Activated CD4-positive, CD25-positive, alpha-beta regulatory T cell treated with anti-CD3 and anti-CD28 coated beads, Interleukin-2, amount 50 U/mL, for 16 hours (primary cell): ENCODE measurements around the gene CFAP46.
"Not testable (repeated sequence)": the region's sequence is repeated elsewhere in the genome, so short reads cannot be mapped to it uniquely, and the experiment has no call there.

Source experiments
- DNase-seq: peaks from one replicate; pipeline ENCODE4 v3.0.0-alpha.2; 2020; ENCODE audit warnings: low read depth, low spot score

The CFAP46 gene

DNA sequence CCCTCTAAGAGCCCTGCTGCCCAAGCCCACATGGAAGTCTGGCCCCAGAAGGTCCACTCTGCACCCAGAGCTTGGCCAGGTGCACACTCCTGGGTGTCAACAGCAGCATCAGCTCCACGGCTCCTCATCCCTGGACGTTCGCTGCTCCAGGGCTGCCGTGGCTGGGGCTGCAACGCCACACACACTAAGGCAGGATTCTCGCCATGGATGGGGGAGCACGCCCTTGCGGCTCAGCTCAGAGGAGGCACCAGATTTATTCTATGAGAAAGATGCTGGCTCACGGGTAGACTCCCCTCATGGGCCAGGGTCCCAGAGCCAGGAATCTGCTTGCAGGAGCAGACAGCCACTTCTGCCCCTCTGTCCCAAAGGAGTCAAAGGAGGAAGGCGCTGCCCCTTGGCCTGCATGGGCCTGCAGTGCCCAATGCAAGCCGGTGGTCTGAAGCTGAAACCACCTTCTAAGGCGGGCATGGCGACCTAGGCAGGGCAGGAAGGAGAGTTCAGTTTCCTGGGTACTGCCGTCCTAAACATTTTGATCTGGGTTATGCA, 42.1 kb downstream of the CFAP46 start:
- no peak for DNase-seq

GRCh38 chr10:132899751-132900065, 42.7 kb downstream of the CFAP46 start:
- DNase-seq: no peak

DNA sequence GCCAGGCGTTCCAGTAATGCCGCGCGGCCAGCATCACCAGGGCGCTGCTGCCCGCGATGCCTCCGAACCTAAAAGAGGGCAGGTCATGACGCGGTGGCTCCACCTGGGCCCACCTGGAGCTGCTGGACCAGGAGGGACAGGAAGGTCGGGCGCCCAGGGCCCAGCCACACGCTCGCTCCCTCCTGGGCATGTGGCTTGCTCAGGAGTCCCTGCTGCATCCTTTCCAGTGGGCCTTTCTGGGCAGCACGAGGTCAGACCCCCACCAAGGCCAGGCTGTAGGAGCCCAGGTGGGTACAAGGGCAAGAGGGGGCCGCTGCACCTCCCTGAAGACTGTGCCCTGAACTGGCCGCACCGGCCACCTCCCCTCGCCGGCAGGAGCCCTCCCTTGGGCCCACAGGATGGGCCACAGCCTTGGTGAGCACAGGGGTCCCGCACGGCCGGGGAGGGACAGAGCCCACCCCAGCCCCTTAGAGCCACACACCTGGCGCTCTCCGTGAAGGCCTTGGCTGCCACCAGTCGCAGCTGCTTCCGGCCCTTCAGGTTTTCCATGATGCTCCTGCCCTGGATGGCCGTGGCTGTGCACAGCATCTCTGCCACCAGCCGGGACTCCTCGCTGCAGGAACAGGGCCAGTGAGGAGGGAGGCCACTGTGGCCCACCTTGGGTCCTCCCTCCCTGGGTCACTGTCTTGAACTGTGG, 43.2 kb downstream of the CFAP46 start:
- DNase-seq: no peak

- DNase-seq: no peak
Observed at GRCh38 chr10:132898391-132899053, 43.8 kb downstream of the CFAP46 start.

- DNase-seq: no peak
Observed at GRCh38 chr10:132897516-132898381, 44.6 kb downstream of the CFAP46 start.

GRCh38 chr10:132893786-132894185, 48.6 kb downstream of the CFAP46 start:
- not testable (repeated sequence) for DNase-seq

- no peak for DNase-seq
Observed at GRCh38 chr10:132893090-132893489, 49.3 kb downstream of the CFAP46 start.

DNA sequence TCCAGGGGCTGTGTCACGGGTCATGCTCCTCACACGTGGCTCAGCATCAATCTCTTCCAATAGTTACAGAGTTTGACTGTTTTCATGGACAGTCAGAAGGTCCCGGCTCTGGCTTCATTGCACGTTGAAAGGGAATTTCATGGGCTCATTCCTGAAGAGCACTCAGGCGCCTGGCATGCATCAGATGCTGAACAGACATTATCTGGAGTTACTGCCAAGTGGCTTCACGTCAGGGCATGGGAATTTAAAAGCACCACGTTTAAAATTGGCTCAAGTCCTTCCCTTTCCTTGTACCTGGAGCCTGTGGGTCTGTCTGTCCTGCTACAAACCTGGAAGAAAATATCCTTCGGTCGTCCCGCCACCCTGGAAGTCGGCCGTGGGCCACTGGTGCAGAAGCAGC, 50.4 kb downstream of the CFAP46 start:
- no peak for DNase-seq

DNA sequence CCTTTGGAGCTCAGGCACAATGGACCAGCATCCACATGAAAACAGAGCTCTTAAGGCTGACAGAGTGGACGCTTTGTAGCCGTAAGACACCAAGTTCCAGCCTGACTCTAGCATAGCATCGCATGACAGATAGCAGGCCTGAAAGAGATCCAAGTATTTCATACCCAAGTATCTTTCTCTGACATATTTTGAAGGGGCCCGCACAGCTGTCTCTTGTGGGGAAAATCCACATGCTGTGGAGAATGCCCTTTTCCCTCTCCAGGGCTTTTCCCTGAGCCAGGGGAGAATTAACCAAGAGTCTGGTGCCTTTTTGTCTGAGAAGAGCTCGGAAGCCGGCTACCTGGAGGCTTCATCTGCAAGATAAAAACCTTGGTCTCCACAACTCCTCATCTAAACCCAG, 51.0 kb downstream of the CFAP46 start:
- no peak for DNase-seq

- no peak for DNase-seq
Observed at GRCh38 chr10:132890301-132890700, 52.1 kb downstream of the CFAP46 start.

DNA sequence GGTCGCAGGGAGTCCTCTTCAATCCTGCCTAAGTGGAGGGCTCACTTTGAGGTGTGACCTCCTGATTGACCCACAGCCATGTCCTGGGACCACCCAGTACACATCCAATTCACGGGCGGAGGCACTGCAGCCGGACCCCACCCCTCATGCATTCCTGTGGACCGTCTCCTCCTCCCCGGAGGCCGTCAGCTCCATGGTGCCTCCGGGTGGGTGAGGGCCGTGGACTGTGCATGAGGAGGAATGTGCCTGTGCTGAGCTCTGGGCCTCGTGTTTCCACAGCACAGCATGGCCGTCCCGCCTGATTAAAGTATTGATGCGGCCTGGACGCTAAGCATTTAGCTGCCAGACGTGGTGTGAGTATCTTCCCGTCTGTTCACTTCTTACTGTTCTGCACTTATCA, 52.8 kb downstream of the CFAP46 start:
- DNase-seq: no peak

- DNase-seq: no peak
Observed at GRCh38 chr10:132888898-132889490, 53.4 kb downstream of the CFAP46 start.

DNA sequence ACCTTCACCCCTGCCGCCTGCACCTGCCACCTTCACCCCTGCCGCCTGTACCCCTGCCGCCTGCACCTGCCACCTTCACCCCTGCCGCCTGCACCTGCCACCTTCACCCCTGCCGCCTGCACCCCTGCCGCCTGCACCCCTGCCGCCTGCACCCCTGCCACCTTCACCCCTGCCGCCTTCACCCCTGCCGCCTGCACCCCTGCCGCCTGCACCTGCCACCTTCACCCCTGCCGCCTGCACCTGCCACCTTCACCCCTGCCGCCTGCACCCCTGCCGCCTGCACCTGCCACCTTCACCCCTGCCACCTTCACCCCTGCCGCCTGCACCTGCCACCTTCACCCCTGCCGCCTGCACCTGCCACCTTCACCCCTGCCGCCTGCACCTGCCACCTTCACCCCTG, 53.9 kb downstream of the CFAP46 start:
- not testable (repeated sequence) for DNase-seq

DNA sequence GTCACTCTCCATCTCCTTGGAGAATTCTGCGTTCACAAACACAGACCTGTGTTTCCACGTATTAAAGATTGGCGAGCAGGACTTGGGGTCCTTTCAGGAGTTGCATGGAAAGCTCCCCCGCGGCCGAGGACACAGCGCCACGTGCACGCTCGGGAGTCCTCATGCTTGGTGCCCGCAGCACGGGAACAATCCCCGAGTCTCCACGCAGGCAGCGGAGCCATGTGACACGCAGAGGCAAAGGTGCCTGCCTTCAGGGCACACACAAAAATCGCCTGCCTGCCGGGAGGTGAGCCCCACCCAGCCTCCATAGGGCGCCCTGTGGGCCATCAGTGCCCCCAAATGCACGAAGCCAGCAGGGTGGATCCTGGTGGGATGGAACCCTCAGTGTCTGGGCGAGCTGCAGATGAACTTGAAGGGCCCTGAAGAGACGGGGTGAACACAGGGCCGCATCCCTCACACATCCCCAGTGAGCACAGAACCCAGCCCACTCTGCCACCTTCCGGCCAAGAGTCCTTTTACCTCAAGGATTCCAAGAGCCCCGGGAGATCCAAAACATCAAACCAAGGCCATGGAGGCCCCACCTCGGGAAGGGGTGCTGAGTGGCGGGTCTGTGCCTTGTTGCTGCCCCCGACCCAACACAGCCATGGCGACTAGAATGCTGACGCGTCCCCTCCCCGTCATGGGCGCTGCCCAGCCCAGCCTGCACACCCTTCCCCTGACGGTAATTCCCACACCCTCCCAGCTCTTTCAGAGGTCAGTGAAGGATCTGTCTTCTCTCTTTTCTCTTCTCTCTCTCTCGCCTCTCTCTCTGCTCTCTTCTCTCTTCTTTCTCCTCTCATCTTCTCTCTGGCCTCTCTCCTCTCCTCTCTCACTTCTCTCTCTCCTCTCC, 55.9 kb downstream of the CFAP46 start:
- DNase-seq: no peak

DNA sequence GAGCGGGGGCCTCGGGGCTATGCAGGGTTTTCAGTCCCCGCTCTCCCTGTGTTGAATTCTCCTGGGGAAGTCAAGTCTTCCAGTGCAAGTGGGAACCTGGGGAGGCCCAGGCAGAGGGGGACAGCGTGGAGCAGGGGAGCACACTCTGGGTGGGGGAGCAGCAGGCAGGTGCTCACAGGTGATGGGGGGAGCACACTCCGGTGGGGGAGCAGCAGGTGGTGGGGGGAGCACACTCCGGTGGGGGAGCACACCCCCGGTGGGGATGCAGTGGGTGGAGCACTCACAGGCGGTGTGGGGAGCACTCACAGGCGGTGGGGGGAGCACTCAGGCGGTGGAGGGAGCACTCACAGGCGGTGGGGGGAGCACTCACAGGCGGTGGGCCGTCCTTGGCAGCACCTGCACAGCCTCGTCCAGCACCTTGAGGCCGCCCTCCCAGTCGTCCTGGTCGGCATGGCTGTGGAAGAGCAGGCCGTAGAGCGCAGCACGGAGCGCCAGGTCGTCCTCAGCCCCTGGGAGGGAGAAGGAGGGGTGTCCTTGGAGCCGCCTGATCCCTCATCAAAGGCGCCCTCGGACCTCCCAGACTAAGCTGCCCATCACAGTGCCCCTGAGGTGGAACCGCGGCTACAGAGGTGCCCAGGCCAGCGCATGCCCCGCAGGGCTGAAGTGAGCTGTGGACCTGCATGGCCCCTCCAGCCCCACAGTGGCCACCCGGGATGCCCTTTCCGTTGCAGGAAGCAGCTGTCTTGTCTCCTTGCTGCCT, 56.7 kb downstream of the CFAP46 start:
- DNase-seq: no peak

DNA sequence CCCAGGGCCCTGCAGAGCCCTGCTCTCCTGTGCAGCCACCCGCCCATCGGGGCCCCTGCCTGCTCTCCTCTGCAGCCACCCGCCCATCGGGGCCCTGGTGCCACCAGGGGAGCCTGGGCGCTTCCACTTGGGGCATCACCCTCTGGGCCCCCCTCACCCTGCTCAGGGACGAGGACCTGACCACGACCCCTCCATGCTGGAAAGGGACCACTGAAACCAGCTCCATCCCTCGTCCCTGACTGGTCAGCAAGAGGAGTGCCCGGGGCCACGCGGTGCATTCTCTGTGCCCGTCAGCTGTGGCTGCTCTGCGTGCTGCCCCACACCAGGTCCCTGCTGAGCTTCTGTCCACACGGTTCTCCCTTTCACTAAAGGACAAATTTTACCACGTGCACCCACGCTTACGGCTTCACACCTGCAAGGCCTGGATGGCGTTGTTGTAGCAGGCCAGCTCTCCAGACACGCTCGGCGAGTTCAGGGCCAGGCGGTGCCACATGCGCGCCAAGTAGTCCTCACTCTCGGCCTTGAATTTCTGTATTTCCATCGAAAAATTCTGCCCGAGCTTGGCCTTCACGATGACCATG, 57.6 kb downstream of the CFAP46 start:
- DNase-seq: no peak

GRCh38 chr10:132884041-132884440, 58.3 kb downstream of the CFAP46 start:
- no peak for DNase-seq

DNA sequence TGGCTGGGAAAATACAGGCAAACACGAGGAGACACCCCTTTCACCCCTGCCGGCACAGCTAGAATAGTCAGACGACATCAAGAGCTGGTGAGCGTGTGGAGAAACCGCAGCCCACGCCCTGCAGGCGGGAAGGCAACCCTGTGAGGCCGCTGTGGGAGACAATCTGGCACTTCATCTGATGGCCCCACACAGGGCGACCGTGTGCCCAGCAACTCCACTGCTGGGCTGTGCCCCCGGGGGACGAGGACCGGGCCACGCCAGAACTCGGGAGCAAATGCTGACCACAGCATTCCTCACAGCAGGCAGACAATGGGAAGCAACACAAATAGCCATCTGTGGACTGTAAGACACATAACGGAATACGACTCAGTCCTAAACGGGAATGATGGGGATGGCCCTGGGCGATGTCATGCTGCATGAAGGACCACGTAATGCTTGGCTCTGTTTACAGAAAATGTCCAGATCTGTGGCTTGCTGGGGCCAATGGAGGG, 58.9 kb downstream of the CFAP46 start:
- DNase-seq: no peak

- no peak for DNase-seq
Observed at GRCh38 chr10:132882069-132882951, 60.1 kb downstream of the CFAP46 start.
